HepG2 (cell line): Measurements from ENCODE around the gene PCGF3. TPM values are rescaled to one million over a fixed set of nuclear protein-coding genes. Genes with fewer than 3 reads are reported as not detected.

Experiments
- AGO1 ChIP-seq: fragments of 200-400 bp; formaldehyde crosslinking; IDR thresholded peaks from 2 replicates; pipeline ENCODE4 v1.6.1; 2017; ENCODE audit warnings: mild to moderate bottlenecking, low read depth, low read length, moderate library complexity; ENCODE audit not compliant: poor library complexity, severe bottlenecking
- FIP1L1 ChIP-seq: fragments of 200-400 bp; formaldehyde crosslinking; IDR thresholded peaks from 2 replicates; pipeline ENCODE4 v1.6.1; 2018; ENCODE audit warnings: low read depth, mild to moderate bottlenecking, low read length, moderate library complexity, borderline replicate concordance; ENCODE audit not compliant: insufficient read depth
- KIAA2018 ChIP-seq: sonication (generic); formaldehyde crosslinking; IDR thresholded peaks from 2 replicates; pipeline ENCODE4 v1.5.0; 2020; ENCODE audit warnings: mild to moderate bottlenecking, missing genetic modification reagents, borderline replicate concordance
- MED8 ChIP-seq: sonication (generic); formaldehyde crosslinking; IDR thresholded peaks from 2 replicates; pipeline ENCODE4 v1.8.1; 2023; ENCODE audit warnings: mild to moderate bottlenecking, missing genetic modification reagents; ENCODE audit not compliant: insufficient replicate concordance
- TEAD2 ChIP-seq: sonication (generic); formaldehyde crosslinking; IDR thresholded peaks from 2 replicates; pipeline ENCODE4 v1.9.0; 2021; ENCODE audit warnings: missing genetic modification reagents
- ZBTB8A ChIP-seq: sonication (generic); formaldehyde crosslinking; IDR thresholded peaks from 2 replicates; pipeline ENCODE4 v1.4.0; 2020; ENCODE audit warnings: mild to moderate bottlenecking, low read depth, missing genetic modification reagents, borderline replicate concordance
- ZNF567 ChIP-seq: sonication (generic); formaldehyde crosslinking; IDR thresholded peaks from 2 replicates; pipeline ENCODE4 v1.8.1; 2023; ENCODE audit warnings: mild to moderate bottlenecking, missing genetic modification reagents, borderline replicate concordance
- ZNF674 ChIP-seq: sonication (generic); formaldehyde crosslinking; IDR thresholded peaks from 2 replicates; pipeline ENCODE4 v1.5.0; 2020; ENCODE audit warnings: low read depth, mild to moderate bottlenecking, missing genetic modification reagents
- polyA plus RNA-seq, 8 experiments: library from polyadenylated mRNA; depleted of rRNA in 3 of 8; stranded (reverse) in 7 of 8; unstranded in 1 of 8; fragments of >200 nt; fragmentation: Illumina TruSeq in 4 of 8; extraction: Trizol in 4 of 8; gene quantifications; 2 replicates each; pipeline versions ENCODE4 v1.2.1 to v1.2.3, GENCODE V29; 2011 to 2016; ENCODE audit warnings: low read depth in 4 of 8, missing spikeins in 1 of 8, mixed read lengths in 1 of 8; ENCODE audit not compliant: insufficient read depth in 1 of 8
- total RNA-seq, 5 experiments: library from RNA; depleted of rRNA; stranded (reverse); fragments of >200 nt; fragmentation: Illumina TruSeq; extraction: Trizol; gene quantifications; 2 replicates each; pipeline ENCODE4 v1.2.3, GENCODE V29; 2016; ENCODE audit warnings: low read depth in 1 of 5
- TF ChIP-seq, protein P1 (sequence below): sonication (generic); formaldehyde crosslinking; conservative IDR thresholded peaks from 2 replicates; pipeline ENCODE4 v1.8.0; 2022; ENCODE audit warnings: low read depth, missing genetic modification reagents
- TF ChIP-seq, protein P2 (sequence below): sonication (generic); formaldehyde crosslinking; IDR thresholded peaks from 2 replicates; pipeline ENCODE4 v1.5.1; 2020; ENCODE audit warnings: mild to moderate bottlenecking, missing genetic modification reagents, borderline replicate concordance
- TF ChIP-seq, protein P3 (sequence below): sonication (generic); formaldehyde crosslinking; IDR thresholded peaks from 2 replicates; pipeline ENCODE4 v1.4.0; 2020; ENCODE audit warnings: missing genetic modification reagents, mild to moderate bottlenecking, borderline replicate concordance

PCGF3 gene
- total and polyA plus RNA-seq, 2 of the 13 experiments (the other 11 are each of a cell fraction or from before 2014, with no cell fraction given), result 28.6 to 66.2 TPM

DNA sequence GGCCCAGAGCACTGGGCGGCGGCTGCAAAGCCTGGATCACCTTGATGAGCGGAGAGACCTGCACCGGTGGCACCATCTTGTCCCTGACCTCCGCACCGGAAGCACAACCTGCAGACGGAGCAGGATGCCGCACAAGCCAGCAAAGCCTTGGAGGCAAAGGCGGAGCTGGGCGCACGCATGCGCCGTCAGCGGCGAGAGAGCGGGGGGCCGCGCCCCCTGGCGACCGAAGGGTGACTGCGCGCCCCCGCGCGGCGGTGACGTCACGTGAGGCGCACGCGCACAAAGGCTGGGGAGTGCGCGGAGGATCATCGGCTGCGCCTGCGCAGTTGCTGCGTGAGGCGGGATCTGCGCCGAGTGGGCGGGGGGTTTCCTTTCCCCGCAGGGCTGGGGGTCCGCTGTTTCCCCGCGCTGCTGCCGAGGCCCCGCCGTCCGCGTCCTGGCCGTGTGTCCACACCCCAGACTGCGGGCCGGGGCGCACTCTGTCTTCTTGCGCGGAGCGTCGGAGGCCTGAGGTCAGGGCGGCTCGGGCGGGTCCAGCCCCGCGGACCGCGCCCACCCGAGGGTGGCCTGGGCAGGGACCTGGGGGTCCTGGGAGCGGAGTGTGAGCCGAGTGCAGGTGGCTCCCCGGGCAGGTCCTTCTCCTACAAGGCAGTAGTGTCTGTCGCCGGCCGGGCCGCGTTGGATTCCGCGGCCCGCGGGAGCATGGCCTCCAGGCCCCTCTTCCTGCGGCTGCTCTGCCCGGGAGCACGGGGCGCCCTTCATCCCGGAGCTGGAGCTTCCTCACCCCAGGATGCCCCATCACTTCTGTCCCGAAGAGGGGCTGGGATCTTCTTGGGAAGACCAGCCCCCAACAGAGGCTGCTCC, 31.2 kb upstream of the PCGF3 start, which contains the start of the genes ATP5ME and MYL5 (continued):
- TF ChIP-seq KIAA2018 (CRISPR knock-in tag) (no peak), FIP1L1 (peak; percentile 55; the same call in 1 of the 2 replicates), TEAD2 (CRISPR knock-in tag) (no peak), AGO1 (peak; percentile 68), ZNF567 (CRISPR knock-in tag) (no peak), ZNF674 (CRISPR knock-in tag) (no peak), ZBTB8A (0 out of 2 replicates have a peak, but pooled peaks have one; percentile 49), MED8 (CRISPR knock-in tag) (no peak)
- TF ChIP-seq, protein P1, sequence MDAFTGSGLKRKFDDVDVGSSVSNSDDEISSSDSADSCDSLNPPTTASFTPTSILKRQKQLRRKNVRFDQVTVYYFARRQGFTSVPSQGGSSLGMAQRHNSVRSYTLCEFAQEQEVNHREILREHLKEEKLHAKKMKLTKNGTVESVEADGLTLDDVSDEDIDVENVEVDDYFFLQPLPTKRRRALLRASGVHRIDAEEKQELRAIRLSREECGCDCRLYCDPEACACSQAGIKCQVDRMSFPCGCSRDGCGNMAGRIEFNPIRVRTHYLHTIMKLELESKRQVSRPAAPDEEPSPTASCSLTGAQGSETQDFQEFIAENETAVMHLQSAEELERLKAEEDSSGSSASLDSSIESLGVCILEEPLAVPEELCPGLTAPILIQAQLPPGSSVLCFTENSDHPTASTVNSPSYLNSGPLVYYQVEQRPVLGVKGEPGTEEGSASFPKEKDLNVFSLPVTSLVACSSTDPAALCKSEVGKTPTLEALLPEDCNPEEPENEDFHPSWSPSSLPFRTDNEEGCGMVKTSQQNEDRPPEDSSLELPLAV (CRISPR knock-in tag), result no peak
- TF ChIP-seq, protein P2, sequence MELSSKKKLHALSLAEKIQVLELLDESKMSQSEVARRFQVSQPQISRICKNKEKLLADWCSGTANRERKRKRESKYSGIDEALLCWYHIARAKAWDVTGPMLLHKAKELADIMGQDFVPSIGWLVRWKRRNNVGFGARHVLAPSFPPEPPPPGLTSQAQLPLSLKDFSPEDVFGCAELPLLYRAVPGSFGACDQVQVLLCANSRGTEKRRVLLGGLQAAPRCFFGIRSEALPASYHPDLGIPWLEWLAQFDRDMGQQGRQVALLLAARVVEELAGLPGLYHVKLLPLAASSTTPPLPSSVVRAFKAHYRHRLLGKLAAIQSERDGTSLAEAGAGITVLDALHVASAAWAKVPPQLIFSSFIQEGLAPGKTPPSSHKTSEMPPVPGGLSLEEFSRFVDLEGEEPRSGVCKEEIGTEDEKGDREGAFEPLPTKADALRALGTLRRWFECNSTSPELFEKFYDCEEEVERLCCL, result 0 out of 2 replicates have a peak, but pooled peaks have one; percentile 46
- TF ChIP-seq, protein P3, sequence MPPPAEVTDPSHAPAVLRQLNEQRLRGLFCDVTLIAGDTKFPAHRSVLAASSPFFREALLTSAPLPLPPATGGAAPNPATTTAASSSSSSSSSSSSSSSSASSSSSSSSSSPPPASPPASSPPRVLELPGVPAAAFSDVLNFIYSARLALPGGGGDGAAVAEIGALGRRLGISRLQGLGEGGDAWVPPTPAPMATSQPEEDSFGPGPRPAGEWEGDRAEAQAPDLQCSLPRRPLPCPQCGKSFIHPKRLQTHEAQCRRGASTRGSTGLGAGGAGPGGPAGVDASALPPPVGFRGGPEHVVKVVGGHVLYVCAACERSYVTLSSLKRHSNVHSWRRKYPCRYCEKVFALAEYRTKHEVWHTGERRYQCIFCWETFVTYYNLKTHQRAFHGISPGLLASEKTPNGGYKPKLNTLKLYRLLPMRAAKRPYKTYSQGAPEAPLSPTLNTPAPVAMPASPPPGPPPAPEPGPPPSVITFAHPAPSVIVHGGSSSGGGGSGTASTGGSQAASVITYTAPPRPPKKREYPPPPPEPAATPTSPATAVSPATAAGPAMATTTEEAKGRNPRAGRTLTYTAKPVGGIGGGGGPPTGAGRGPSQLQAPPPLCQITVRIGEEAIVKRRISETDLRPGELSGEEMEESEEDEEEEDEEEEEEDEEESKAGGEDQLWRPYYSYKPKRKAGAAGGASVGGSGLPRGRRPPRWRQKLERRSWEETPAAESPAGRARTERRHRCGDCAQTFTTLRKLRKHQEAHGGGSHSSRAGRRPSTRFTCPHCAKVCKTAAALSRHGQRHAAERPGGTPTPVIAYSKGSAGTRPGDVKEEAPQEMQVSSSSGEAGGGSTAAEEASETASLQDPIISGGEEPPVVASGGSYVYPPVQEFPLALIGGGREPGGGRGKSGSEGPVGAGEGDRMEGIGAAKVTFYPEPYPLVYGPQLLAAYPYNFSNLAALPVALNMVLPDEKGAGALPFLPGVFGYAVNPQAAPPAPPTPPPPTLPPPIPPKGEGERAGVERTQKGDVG (CRISPR knock-in tag), result peak; percentile 15; the same call in 1 of the 2 replicates
